Thyroid gland (tissue), 4 donors: ENCODE data around the gene DPF3.

Experiments used
- CTCF ChIP-seq, 6 experiments: fragments of 200-600 bp in 3 of 6; fragments of 450-650 bp in 3 of 6; sonication (generic) in 3 of 6; IDR thresholded peaks; one replicate each; pipeline ENCODE4 v1.5.1; 2016 to 2019; ENCODE audit warnings: antibody characterized with exemption in 6 of 6, mild to moderate bottlenecking in 2 of 6, inconsistent platforms in 1 of 6, moderate library complexity in 1 of 6
- POLR2A ChIP-seq, 2 donors: fragments of 450-650 bp; IDR thresholded peaks; one replicate each; pipeline ENCODE4 v1.6.1; 2017; ENCODE audit warnings: antibody characterized with exemption in 2 of 2, mild to moderate bottlenecking in 2 of 2, moderate library complexity in 1 of 2

- TF ChIP-seq POLR2A (IDR thresholded peaks at IDR 0.05) (no peak), CTCF (IDR thresholded peaks at IDR 0.05) (no peak)
Observed at GRCh38 chr14:72898448-72898847, 4.5 kb upstream of the DPF3 start.
